PC-9 (cell line): ENCODE results near the gene CNKSR3. TPM values are rescaled to one million over a fixed set of nuclear protein-coding genes. Genes with fewer than 3 reads are reported as not detected.

Experiments
- BruUV-seq: library from RNA; stranded (reverse); fragments of 400-500 nt; replicated peaks from 2 replicates; lab custom pipeline; 2021; lab: Mats Ljungman, UMichigan
- CTCF ChIA-PET: fragments of 300-600 bp; sonication (Branson Sonifier 250); formaldehyde crosslinking; loops from one replicate; lab custom pipeline; 2022; ENCODE audit warnings: antibody characterized with exemption; lab: Charles Lee
- POLR2A ChIA-PET: fragments of 300-600 bp; sonication (Branson Sonifier 250); formaldehyde crosslinking; loops from one replicate; lab custom pipeline; 2022; ENCODE audit warnings: antibody characterized with exemption; ENCODE audit not compliant: unreplicated experiment; lab: Charles Lee
- DNase-seq, 2 experiments: peaks; one replicate each; pipeline versions ENCODE4 v3.0.0 to v3.0.0-alpha.2; 2015 to 2022; ENCODE audit warnings: mixed read lengths in 1 of 2
- H2AFZ ChIP-seq: fragments of 200-600 bp; sonication (generic); 2 replicates; pipeline ENCODE4 v1.8.1; 2017; ENCODE audit warnings: antibody characterized with exemption
- H3F3A ChIP-seq: fragments of 200-600 bp; sonication (generic); 2 replicates; pipeline ENCODE4 v1.8.1; 2017; ENCODE audit warnings: antibody characterized with exemption, mild to moderate bottlenecking, low read depth; ENCODE audit not compliant: insufficient read depth
- H3K27ac ChIP-seq: fragments of 200-600 bp; sonication (generic); 2 replicates; pipeline ENCODE4 v1.6.1; 2016; ENCODE audit warnings: mixed run types
- H3K27me3 ChIP-seq: fragments of 200-600 bp; sonication (generic); 2 replicates; pipeline ENCODE4 v1.6.1; 2016; ENCODE audit warnings: low read depth, mixed run types; ENCODE audit not compliant: insufficient read depth
- H3K36me3 ChIP-seq: fragments of 200-600 bp; sonication (generic); 2 replicates; pipeline ENCODE4 v1.6.1; 2016; ENCODE audit warnings: low read depth, mixed run types
- H3K4me1 ChIP-seq: fragments of 200-600 bp; sonication (generic); replicated peaks from 2 replicates; pipeline ENCODE4 v1.6.1; 2016; ENCODE audit warnings: mixed run types; ENCODE audit not compliant: insufficient read depth
- H3K4me2 ChIP-seq: fragments of 200-600 bp; sonication (generic); 2 replicates; pipeline ENCODE4 v1.6.1; 2017; ENCODE audit warnings: mixed run types
- H3K4me3 ChIP-seq: fragments of 200-600 bp; sonication (generic); 2 replicates; pipeline ENCODE4 v1.6.1; 2016; ENCODE audit warnings: mixed run types
- H3K79me2 ChIP-seq: fragments of 200-600 bp; sonication (generic); 2 replicates; pipeline ENCODE4 v1.6.1; 2017; ENCODE audit warnings: low read depth, mixed run types
- H3K9me2 ChIP-seq: fragments of 200-600 bp; sonication (generic); 2 replicates; pipeline ENCODE4 v1.8.1; 2017; ENCODE audit warnings: mild to moderate bottlenecking; ENCODE audit not compliant: insufficient read depth
- H3K9me3 ChIP-seq: fragments of 200-600 bp; sonication (generic); 2 replicates; pipeline ENCODE4 v1.8.1; 2016; ENCODE audit warnings: low read depth; ENCODE audit not compliant: insufficient read depth
- H4K20me1 ChIP-seq: fragments of 200-600 bp; sonication (generic); 2 replicates; pipeline ENCODE4 v1.8.1; 2017; ENCODE audit not compliant: insufficient read depth
- EZH2 ChIP-seq: fragments of 200-600 bp; sonication (generic); IDR thresholded peaks from 2 replicates; pipeline ENCODE4 v1.8.0; 2017; ENCODE audit warnings: antibody characterized with exemption, low read depth
- intact Hi-C: fragments of 100-400 bp; cut with micrococcal nuclease; formaldehyde crosslinking; loops from one replicate; pipeline ENCODE4 v1.10.0; 2022; ENCODE audit not compliant: unreplicated experiment
- total RNA-seq: library from RNA; stranded (reverse); gene quantifications from 2 replicates; pipeline ENCODE4 v1.2.3, GENCODE V29; 2021
- TF ChIP-seq, protein P1 (sequence below): fragments of 200-600 bp; sonication (generic); conservative IDR thresholded peaks from 2 replicates; pipeline ENCODE4 v1.6.1; 2017; ENCODE audit warnings: mixed run types, antibody characterized with exemption, mild to moderate bottlenecking, moderate library complexity

CNKSR3 gene
- total RNA-seq, 1 experiment from 2014 or later = 4.7 TPM

DNA sequence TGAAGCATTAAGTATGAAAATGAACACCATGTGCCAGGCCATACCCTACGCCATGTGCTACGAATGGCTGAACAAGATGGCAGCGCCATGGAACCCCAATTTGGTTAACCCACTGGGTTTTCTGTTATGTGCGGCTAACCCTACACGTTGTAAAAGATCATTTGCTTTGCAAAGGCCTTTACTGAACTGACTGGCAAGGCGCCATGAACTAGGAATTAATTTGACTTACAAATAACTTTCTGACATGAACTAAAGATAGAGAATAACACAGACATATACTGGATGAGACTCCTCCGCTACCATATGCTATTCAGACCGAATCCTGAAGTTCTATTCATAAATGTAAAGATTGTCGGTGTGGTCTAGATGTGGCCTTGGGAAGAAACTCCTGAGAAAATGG is 3.9 kb downstream of the CNKSR3 start:
- H3K27ac ChIP-seq = no peak overlapping the region
- intact Hi-C loops = no loop called here
- no peak overlapping the region for H3K4me2 ChIP-seq
- no peaks in the 10 kb centered on the region for H3K27me3 ChIP-seq
- no peaks in the 10 kb centered on the region for H4K20me1 ChIP-seq
- CTCF ChIA-PET = no interaction called here
- no peaks in the 10 kb centered on the region for H3K9me2 ChIP-seq
- peaks cover 19% of the 10 kb centered on the region for H3K4me1 ChIP-seq
- peaks cover 12% of the 10 kb centered on the region; the same call in 1 of the 2 replicates for H3F3A ChIP-seq
- H2AFZ ChIP-seq = no peak overlapping the region
- no peak for TF ChIP-seq EZH2
- TF ChIP-seq, protein P1, sequence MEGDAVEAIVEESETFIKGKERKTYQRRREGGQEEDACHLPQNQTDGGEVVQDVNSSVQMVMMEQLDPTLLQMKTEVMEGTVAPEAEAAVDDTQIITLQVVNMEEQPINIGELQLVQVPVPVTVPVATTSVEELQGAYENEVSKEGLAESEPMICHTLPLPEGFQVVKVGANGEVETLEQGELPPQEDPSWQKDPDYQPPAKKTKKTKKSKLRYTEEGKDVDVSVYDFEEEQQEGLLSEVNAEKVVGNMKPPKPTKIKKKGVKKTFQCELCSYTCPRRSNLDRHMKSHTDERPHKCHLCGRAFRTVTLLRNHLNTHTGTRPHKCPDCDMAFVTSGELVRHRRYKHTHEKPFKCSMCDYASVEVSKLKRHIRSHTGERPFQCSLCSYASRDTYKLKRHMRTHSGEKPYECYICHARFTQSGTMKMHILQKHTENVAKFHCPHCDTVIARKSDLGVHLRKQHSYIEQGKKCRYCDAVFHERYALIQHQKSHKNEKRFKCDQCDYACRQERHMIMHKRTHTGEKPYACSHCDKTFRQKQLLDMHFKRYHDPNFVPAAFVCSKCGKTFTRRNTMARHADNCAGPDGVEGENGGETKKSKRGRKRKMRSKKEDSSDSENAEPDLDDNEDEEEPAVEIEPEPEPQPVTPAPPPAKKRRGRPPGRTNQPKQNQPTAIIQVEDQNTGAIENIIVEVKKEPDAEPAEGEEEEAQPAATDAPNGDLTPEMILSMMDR = no peak
- no peak for DNase-seq
- H3K79me2 ChIP-seq = no peaks in the 10 kb centered on the region
- H3K9me3 ChIP-seq = no peaks in the 10 kb centered on the region
- H3K4me3 ChIP-seq = no peak overlapping the region
- POLR2A ChIA-PET = no interaction called here
- BruUV-seq = no TSS peak
- no peaks in the 10 kb centered on the region for H3K36me3 ChIP-seq

DNA sequence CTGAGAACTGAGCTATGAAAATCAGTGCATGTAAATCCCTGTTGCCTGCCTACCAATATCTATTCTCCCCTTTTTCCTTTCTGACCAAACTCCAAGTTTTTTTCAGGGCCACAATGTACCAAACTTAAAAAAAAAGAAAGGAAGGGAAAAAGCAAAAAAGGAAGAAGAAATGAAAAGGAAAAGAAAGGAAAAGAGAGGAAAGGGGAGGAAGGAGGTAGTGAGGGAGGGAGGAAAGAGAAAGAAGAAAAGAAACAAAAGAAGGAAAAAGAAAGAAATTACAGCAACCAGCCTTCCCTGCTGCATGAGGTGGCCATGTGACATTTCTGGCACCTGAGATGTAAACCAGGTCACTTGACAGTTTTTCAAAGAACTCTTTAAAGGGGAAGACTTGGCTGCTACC is 4.4 kb downstream of the CNKSR3 start:
- Histone ChIP-seq H4K20me1 (no peaks in the 10 kb centered on the region), H3K4me2 (no peak overlapping the region), H3K79me2 (no peaks in the 10 kb centered on the region), H3F3A (peaks cover 10% of the 10 kb centered on the region; the same call in 1 of the 2 replicates), H2AFZ (no peak overlapping the region), H3K36me3 (no peaks in the 10 kb centered on the region), H3K27ac (no peak overlapping the region), H3K27me3 (no peaks in the 10 kb centered on the region), H3K9me2 (no peaks in the 10 kb centered on the region), H3K9me3 (no peaks in the 10 kb centered on the region), H3K4me1 (peaks cover 18% of the 10 kb centered on the region), H3K4me3 (no peak overlapping the region)
- no peak for DNase-seq
- TF ChIP-seq, protein P1 = no peak
- TF ChIP-seq EZH2 = no peak
- ChIA-PET CTCF (no interaction called here), POLR2A (no interaction called here)
- BruUV-seq = no TSS peak
- intact Hi-C loops = no loop called here

DNA sequence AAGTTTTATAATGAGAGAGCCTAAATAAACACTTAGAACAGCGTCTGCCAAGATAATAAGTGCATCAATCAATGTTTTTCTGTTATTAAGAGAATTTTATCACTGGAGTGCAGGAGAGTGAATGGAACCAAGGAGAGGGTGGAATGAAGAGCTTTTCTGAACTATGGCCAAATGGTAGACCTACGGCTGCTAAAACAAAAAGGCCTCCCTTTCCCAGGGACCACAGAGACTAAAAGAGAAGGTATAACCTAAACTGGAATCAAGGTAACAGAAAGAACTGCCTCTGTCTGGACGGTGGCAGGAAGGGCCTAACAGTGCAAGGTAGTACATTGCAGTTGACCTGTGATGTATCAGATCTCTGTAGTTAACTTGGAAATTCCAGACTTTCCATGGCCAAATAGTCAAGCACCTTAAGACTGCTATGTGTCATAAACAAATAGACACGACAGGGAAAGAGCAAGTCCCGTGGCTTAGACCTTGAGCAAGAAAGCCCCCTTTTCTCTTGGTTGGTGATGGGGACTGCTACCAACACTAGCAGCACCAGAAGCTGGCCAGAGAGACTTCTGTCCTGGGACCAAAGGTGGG is 5.5 kb downstream of the CNKSR3 start:
- H3K4me3 ChIP-seq = no peak overlapping the region
- H3F3A ChIP-seq = peaks cover 5% of the 10 kb centered on the region; the same call in 1 of the 2 replicates
- CTCF ChIA-PET = no interaction called here
- no TSS peak for BruUV-seq
- H3K27ac ChIP-seq = no peak overlapping the region
- intact Hi-C loops = no loop called here
- peaks cover 13% of the 10 kb centered on the region for H3K4me1 ChIP-seq
- no peak overlapping the region for H3K4me2 ChIP-seq
- no peaks in the 10 kb centered on the region for H3K9me2 ChIP-seq
- no peaks in the 10 kb centered on the region for H3K36me3 ChIP-seq
- TF ChIP-seq, protein P1 = no peak
- TF ChIP-seq EZH2 = no peak
- no peak for DNase-seq
- H4K20me1 ChIP-seq = no peaks in the 10 kb centered on the region
- POLR2A ChIA-PET = no interaction called here
- no peaks in the 10 kb centered on the region for H3K9me3 ChIP-seq
- no peaks in the 10 kb centered on the region for H3K27me3 ChIP-seq
- no peak overlapping the region for H2AFZ ChIP-seq
- H3K79me2 ChIP-seq = no peaks in the 10 kb centered on the region
